ENCODE data around the gene CALCR.

DNA sequence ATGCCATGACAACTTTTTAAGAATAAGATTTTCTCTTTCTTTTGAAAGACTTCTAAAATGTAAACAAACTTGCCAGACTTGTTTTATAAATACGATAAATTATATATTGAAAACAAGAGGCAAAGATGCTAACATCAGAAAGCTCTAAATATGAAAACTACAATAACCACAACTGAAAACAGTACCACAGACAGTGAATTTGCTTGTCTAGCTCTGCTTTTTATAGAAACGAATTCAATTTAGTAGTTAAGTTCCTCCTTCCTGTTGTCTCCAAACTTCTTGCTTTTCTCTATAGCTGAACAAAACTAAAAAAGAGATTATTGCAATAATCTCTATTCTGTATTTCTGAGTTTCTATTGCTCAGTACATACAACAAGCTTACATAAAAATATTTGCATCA lies 147.4 kb downstream of the CALCR start:
- TF ChIP-seq POLR2A (IDR thresholded peaks at IDR 0.05; ENCODE audit: low read depth, low read length) (no peak), POLR2AphosphoS5 (IDR thresholded peaks at IDR 0.05; ENCODE audit: low read depth, low read length) (no peak), PAX5 (IDR thresholded peaks at IDR 0.05; ENCODE audit: insufficient read depth, low read length, severe bottlenecking) (no peak), TAF1 (IDR thresholded peaks at IDR 0.05; ENCODE audit: low read depth, low read length) (no peak), SPI1 (IDR thresholded peaks at IDR 0.05; ENCODE audit: low read depth, low read length) (no peak), POU2F2 (IDR thresholded peaks at IDR 0.05; ENCODE audit: low read depth, low read length) (no peak)

All from GM12891 (cell line).